Measurements from ENCODE around the gene ADAM23.

The ADAM23 gene

GRCh38 chr2:206511283-206511682, 68.0 kb downstream of the ADAM23 start:
- no peak for DNase-seq (ENCODE audit: low read depth)

GRCh38 chr2:206512999-206513398, 69.7 kb downstream of the ADAM23 start:
- no peak for DNase-seq (ENCODE audit: low read depth)

- no peak for DNase-seq (ENCODE audit: low read depth)
These were observed 72.2 kb downstream of the ADAM23 start for GRCh38 chr2:206515580-206515979.

- DNase-seq (ENCODE audit: low read depth), result no peak
These were observed 75.7 kb downstream of the ADAM23 start for GRCh38 chr2:206518997-206519396.

- no peak for DNase-seq (ENCODE audit: low read depth)
These were observed 77.1 kb downstream of the ADAM23 start for GRCh38 chr2:206520450-206520849.

GRCh38 chr2:206521115-206521514, 77.8 kb downstream of the ADAM23 start:
- no peak for DNase-seq (ENCODE audit: low read depth)

- DNase-seq (ENCODE audit: low read depth), result no peak
These were observed 78.3 kb downstream of the ADAM23 start for GRCh38 chr2:206521612-206522011.

- no peak for DNase-seq (ENCODE audit: low read depth)
These were observed 83.1 kb downstream of the ADAM23 start for GRCh38 chr2:206526416-206526815.

GRCh38 chr2:206527153-206527552, 83.8 kb downstream of the ADAM23 start:
- DNase-seq (ENCODE audit: low read depth), result no peak

GRCh38 chr2:206530727-206531126, 87.4 kb downstream of the ADAM23 start:
- no peak for DNase-seq (ENCODE audit: low read depth)

- DNase-seq (ENCODE audit: low read depth), result no peak
These were observed 88.7 kb downstream of the ADAM23 start for GRCh38 chr2:206531996-206532543.

GRCh38 chr2:206533977-206534376, 90.6 kb downstream of the ADAM23 start:
- no peak for DNase-seq (ENCODE audit: low read depth)

- no peak for DNase-seq (ENCODE audit: low read depth)
These were observed 92.1 kb downstream of the ADAM23 start for GRCh38 chr2:206535260-206535986.

- no peak for DNase-seq (ENCODE audit: low read depth)
These were observed 97.4 kb downstream of the ADAM23 start for GRCh38 chr2:206540757-206541156.

- DNase-seq (ENCODE audit: low read depth), result no peak
These were observed 99.7 kb downstream of the ADAM23 start for GRCh38 chr2:206543073-206543472.

- DNase-seq (ENCODE audit: low read depth), result no peak
These were observed 105.1 kb downstream of the ADAM23 start for GRCh38 chr2:206548383-206548782.

- DNase-seq (ENCODE audit: low read depth), result no peak
These were observed 112.4 kb downstream of the ADAM23 start for GRCh38 chr2:206555721-206556120.

GRCh38 chr2:206556357-206556949, 113.1 kb downstream of the ADAM23 start:
- DNase-seq (ENCODE audit: low read depth), result no peak

- no peak for DNase-seq (ENCODE audit: low read depth)
These were observed 114.0 kb downstream of the ADAM23 start for GRCh38 chr2:206557321-206557720.

- no peak for DNase-seq (ENCODE audit: low read depth)
These were observed 115.2 kb downstream of the ADAM23 start for GRCh38 chr2:206558492-206558891.

- no peak for DNase-seq (ENCODE audit: low read depth)
These were observed 118.6 kb downstream of the ADAM23 start for GRCh38 chr2:206561962-206562361.

- no peak for DNase-seq (ENCODE audit: low read depth)
These were observed 119.0 kb downstream of the ADAM23 start for GRCh38 chr2:206562375-206562774.

GRCh38 chr2:206563374-206563773, 120.0 kb downstream of the ADAM23 start:
- no peak for DNase-seq (ENCODE audit: low read depth)

- no peak for DNase-seq (ENCODE audit: low read depth)
These were observed 122.3 kb downstream of the ADAM23 start for GRCh38 chr2:206565666-206566065.
